HG02885 (cell line): ENCODE results near the gene PANX2.

Experiments used
- ATAC-seq: cut with Tn5 transposase; IDR thresholded peaks from one replicate; pipeline ENCODE4 v1.9.1; 2021; ENCODE audit warnings: mild to moderate bottlenecking; ENCODE audit not compliant: unreplicated experiment, poor library complexity

Gene PANX2

GRCh38 chr22:50180727-50181521, 10.4 kb downstream of the PANX2 start:
- ATAC-seq, result no peak

GRCh38 chr22:50182176-50183081, 11.9 kb downstream of the PANX2 start:
- no peak for ATAC-seq

GRCh38 chr22:50183141-50183971, 12.8 kb downstream of the PANX2 start:
- no peak for ATAC-seq

- ATAC-seq, result no peak
These were observed 13.7 kb downstream of the PANX2 start for GRCh38 chr22:50184004-50184901.

GRCh38 chr22:50184902-50185374, 14.4 kb downstream of the PANX2 start:
- no peak for ATAC-seq

- peak; percentile 55 for ATAC-seq
These were observed 15.0 kb downstream of the PANX2 start, which contains the start of gene TRABD for GRCh38 chr22:50185375-50186087. TSS of gene TRABD (plus strand) at chr22:50185913. CDS start at chr22:50193061, 7,148 bp downstream.

- ATAC-seq, result no peak
These were observed 15.7 kb downstream of the PANX2 start for GRCh38 chr22:50186181-50186714.

GRCh38 chr22:50186761-50187523, 16.4 kb downstream of the PANX2 start:
- ATAC-seq, result no peak

- no peak for ATAC-seq
These were observed 17.8 kb downstream of the PANX2 start for GRCh38 chr22:50188356-50188755.

GRCh38 chr22:50189184-50189848, 18.8 kb downstream of the PANX2 start:
- ATAC-seq, result no peak

GRCh38 chr22:50189849-50190181, 19.3 kb downstream of the PANX2 start:
- no peak for ATAC-seq

GRCh38 chr22:50190182-50190940, 19.8 kb downstream of the PANX2 start:
- ATAC-seq, result peak; percentile 45

GRCh38 chr22:50190941-50191741, 20.6 kb downstream of the PANX2 start:
- peak; percentile 23 for ATAC-seq

- ATAC-seq, result no peak
These were observed 22.1 kb downstream of the PANX2 start for GRCh38 chr22:50192436-50193204.

GRCh38 chr22:50193621-50194020, 23.1 kb downstream of the PANX2 start:
- no peak for ATAC-seq
